ENCODE results near the gene MAGI3.

DNA sequence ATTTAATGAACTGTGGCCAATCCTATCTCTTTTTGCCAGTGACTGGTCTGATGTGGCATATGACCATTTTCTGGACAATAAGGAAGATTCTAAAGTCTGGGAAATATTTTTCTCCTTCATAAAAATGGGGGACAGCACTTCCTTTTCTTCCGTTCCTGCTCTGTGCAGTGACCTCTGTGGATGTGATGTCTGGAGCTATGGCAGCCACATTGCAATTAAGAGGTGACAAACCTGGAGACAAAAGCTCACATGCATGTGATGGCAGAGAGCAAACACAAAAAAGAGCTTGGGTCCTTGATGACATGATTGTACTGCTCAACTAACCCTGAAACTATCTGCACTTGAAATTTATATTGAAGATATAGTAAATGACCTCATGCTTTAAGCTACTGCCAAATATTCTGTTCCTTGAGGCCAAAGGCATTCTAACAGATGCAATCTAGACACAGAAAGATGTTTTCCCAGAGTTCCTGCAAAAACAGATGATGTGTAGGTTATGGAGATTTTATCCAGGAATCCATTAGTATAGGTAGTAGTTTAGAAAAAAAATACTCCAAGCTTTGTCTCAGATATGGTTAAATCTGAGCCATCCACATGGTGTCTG lies 2.2 kb upstream of the MAGI3 start:
- TF ChIP-seq TCF7L2 (IDR thresholded peaks at IDR 0.05; ENCODE audit: borderline replicate concordance, low read depth, low read length) (no peak), ZSCAN16 (tag by site-specific recombination; IDR thresholded peaks at IDR 0.05) (no peak), ZNF138 (tag by site-specific recombination; IDR thresholded peaks at IDR 0.05; ENCODE audit: borderline replicate concordance) (no peak), ZBTB20 (tag by site-specific recombination; IDR thresholded peaks at IDR 0.05) (no peak), KLF16 (tag by site-specific recombination; IDR thresholded peaks at IDR 0.05) (no peak), ZNF48 (tag by site-specific recombination; IDR thresholded peaks at IDR 0.05) (no peak), ZNF530 (tag by site-specific recombination; IDR thresholded peaks at IDR 0.05; ENCODE audit: low read depth) (no peak)
- TF ChIP-seq, protein P1, sequence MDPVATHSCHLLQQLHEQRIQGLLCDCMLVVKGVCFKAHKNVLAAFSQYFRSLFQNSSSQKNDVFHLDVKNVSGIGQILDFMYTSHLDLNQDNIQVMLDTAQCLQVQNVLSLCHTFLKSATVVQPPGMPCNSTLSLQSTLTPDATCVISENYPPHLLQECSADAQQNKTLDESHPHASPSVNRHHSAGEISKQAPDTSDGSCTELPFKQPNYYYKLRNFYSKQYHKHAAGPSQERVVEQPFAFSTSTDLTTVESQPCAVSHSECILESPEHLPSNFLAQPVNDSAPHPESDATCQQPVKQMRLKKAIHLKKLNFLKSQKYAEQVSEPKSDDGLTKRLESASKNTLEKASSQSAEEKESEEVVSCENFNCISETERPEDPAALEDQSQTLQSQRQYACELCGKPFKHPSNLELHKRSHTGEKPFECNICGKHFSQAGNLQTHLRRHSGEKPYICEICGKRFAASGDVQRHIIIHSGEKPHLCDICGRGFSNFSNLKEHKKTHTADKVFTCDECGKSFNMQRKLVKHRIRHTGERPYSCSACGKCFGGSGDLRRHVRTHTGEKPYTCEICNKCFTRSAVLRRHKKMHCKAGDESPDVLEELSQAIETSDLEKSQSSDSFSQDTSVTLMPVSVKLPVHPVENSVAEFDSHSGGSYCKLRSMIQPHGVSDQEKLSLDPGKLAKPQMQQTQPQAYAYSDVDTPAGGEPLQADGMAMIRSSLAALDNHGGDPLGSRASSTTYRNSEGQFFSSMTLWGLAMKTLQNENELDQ (tag by site-specific recombination; IDR thresholded peaks at IDR 0.05; ENCODE audit: low read depth) = no peak
- TF ChIP-seq, protein P2, sequence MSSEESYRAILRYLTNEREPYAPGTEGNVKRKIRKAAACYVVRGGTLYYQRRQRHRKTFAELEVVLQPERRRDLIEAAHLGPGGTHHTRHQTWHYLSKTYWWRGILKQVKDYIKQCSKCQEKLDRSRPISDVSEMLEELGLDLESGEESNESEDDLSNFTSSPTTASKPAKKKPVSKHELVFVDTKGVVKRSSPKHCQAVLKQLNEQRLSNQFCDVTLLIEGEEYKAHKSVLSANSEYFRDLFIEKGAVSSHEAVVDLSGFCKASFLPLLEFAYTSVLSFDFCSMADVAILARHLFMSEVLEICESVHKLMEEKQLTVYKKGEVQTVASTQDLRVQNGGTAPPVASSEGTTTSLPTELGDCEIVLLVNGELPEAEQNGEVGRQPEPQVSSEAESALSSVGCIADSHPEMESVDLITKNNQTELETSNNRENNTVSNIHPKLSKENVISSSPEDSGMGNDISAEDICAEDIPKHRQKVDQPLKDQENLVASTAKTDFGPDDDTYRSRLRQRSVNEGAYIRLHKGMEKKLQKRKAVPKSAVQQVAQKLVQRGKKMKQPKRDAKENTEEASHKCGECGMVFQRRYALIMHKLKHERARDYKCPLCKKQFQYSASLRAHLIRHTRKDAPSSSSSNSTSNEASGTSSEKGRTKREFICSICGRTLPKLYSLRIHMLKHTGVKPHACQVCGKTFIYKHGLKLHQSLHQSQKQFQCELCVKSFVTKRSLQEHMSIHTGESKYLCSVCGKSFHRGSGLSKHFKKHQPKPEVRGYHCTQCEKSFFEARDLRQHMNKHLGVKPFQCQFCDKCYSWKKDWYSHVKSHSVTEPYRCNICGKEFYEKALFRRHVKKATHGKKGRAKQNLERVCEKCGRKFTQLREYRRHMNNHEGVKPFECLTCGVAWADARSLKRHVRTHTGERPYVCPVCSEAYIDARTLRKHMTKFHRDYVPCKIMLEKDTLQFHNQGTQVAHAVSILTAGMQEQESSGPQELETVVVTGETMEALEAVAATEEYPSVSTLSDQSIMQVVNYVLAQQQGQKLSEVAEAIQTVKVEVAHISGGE (tag by site-specific recombination; conservative IDR thresholded peaks at IDR 0.05; ENCODE audit: low read depth) = no peak
- TF ChIP-seq, protein P3, sequence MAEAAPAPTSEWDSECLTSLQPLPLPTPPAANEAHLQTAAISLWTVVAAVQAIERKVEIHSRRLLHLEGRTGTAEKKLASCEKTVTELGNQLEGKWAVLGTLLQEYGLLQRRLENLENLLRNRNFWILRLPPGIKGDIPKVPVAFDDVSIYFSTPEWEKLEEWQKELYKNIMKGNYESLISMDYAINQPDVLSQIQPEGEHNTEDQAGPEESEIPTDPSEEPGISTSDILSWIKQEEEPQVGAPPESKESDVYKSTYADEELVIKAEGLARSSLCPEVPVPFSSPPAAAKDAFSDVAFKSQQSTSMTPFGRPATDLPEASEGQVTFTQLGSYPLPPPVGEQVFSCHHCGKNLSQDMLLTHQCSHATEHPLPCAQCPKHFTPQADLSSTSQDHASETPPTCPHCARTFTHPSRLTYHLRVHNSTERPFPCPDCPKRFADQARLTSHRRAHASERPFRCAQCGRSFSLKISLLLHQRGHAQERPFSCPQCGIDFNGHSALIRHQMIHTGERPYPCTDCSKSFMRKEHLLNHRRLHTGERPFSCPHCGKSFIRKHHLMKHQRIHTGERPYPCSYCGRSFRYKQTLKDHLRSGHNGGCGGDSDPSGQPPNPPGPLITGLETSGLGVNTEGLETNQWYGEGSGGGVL (tag by site-specific recombination; IDR thresholded peaks at IDR 0.05) = no peak
- TF ChIP-seq, protein P4, sequence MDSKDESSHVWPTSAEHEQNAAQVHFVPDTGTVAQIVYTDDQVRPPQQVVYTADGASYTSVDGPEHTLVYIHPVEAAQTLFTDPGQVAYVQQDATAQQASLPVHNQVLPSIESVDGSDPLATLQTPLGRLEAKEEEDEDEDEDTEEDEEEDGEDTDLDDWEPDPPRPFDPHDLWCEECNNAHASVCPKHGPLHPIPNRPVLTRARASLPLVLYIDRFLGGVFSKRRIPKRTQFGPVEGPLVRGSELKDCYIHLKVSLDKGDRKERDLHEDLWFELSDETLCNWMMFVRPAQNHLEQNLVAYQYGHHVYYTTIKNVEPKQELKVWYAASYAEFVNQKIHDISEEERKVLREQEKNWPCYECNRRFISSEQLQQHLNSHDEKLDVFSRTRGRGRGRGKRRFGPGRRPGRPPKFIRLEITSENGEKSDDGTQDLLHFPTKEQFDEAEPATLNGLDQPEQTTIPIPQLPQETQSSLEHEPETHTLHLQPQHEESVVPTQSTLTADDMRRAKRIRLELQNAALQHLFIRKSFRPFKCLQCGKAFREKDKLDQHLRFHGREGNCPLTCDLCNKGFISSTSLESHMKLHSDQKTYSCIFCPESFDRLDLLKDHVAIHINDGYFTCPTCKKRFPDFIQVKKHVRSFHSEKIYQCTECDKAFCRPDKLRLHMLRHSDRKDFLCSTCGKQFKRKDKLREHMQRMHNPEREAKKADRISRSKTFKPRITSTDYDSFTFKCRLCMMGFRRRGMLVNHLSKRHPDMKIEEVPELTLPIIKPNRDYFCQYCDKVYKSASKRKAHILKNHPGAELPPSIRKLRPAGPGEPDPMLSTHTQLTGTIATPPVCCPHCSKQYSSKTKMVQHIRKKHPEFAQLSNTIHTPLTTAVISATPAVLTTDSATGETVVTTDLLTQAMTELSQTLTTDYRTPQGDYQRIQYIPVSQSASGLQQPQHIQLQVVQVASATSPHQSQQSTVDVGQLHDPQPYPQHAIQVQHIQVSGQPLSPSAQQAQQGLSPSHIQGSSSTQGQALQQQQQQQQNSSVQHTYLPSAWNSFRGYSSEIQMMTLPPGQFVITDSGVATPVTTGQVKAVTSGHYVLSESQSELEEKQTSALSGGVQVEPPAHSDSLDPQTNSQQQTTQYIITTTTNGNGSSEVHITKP (tag by site-specific recombination; IDR thresholded peaks at IDR 0.05) = no peak
- TF ChIP-seq, protein P5, sequence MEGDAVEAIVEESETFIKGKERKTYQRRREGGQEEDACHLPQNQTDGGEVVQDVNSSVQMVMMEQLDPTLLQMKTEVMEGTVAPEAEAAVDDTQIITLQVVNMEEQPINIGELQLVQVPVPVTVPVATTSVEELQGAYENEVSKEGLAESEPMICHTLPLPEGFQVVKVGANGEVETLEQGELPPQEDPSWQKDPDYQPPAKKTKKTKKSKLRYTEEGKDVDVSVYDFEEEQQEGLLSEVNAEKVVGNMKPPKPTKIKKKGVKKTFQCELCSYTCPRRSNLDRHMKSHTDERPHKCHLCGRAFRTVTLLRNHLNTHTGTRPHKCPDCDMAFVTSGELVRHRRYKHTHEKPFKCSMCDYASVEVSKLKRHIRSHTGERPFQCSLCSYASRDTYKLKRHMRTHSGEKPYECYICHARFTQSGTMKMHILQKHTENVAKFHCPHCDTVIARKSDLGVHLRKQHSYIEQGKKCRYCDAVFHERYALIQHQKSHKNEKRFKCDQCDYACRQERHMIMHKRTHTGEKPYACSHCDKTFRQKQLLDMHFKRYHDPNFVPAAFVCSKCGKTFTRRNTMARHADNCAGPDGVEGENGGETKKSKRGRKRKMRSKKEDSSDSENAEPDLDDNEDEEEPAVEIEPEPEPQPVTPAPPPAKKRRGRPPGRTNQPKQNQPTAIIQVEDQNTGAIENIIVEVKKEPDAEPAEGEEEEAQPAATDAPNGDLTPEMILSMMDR (tag by site-specific recombination; IDR thresholded peaks at IDR 0.05) = no peak
